Activated naive CD4-positive, alpha-beta T cell treated with Interleukin-2 at 50 U/mL for 16 hours (primary cell): ENCODE results near the gene TCHP.

ENCODE experiments used
- DNase-seq: peaks from one replicate; pipeline ENCODE4 v3.0.0-alpha.2; 2020

TCHP gene

GRCh38 chr12:109966546-109966945 is 66.5 kb downstream of the TCHP start:
- DNase-seq: no peak

- DNase-seq: peak; percentile 19
These were observed 67.4 kb downstream of the TCHP start for GRCh38 chr12:109967383-109968031.
